Measurements from ENCODE around the gene RNF8. TPM values are rescaled to one million over a fixed set of nuclear protein-coding genes. Genes with fewer than 3 reads are reported as not detected.

RNF8 gene
- total and polyA plus RNA-seq, 2 donors (not counting 3 experiments of a cell fraction or from before 2014, with no cell fraction given): 16.6 to 27.3 TPM

- no peak overlapping the region for H3K4me3 ChIP-seq (replicated peaks in 1 of 3; ENCODE audit: insufficient read depth in 1 of 3, low read depth in 1 of 3, low read length in 3 of 3)
- FAIRE-seq: no peak
- no peak for DNase-seq (ENCODE audit: low read depth, low spot score)
- dilution Hi-C loops (cut with MboI; ENCODE audit: extremely low pct_ligation_motif_present, low sequenced_read_pairs) (no loop called here), intact Hi-C loops (cut with micrococcal nuclease) (no loop called here)
- TF ChIP-seq GATA2 (IDR thresholded peaks at IDR 0.05; ENCODE audit: insufficient read depth, insufficient read length, low read depth, low read length): no peak
- TF ChIP-seq MAX (IDR thresholded peaks at IDR 0.05; ENCODE audit: insufficient read depth, insufficient read length): no peak
- no peak for TF ChIP-seq POLR2AphosphoS5 (IDR thresholded peaks at IDR 0.05; ENCODE audit: insufficient read depth, low read depth, low read length)
- TF ChIP-seq CTCF (IDR thresholded peaks at IDR 0.05; ENCODE audit: extremely low read depth in 1 of 2, insufficient read depth in 1 of 2, low read depth in 1 of 2, low read length in 2 of 2): no peak
- TF ChIP-seq POLR2A (IDR thresholded peaks at IDR 0.05; ENCODE audit: low read depth, low read length): no peak
- TF ChIP-seq FOS (IDR thresholded peaks at IDR 0.05; ENCODE audit: borderline replicate concordance, insufficient read depth, low read length): no peak
- no peak for TF ChIP-seq JUN (IDR thresholded peaks at IDR 0.05; ENCODE audit: borderline replicate concordance, insufficient read depth, insufficient read length, low read depth)
- no peak for TF ChIP-seq EZH2 (IDR thresholded peaks at IDR 0.05; ENCODE audit: borderline replicate concordance, low read depth, low read length, severe bottlenecking)
- TF ChIP-seq MYC (IDR thresholded peaks at IDR 0.05; ENCODE audit: low read depth, low read length): no peak
- no peaks in the 10 kb centered on the region for H4K20me1 ChIP-seq (replicated peaks; ENCODE audit: control insufficient read depth, extremely low read depth, insufficient read depth, low read length)
- H3K27ac ChIP-seq (ENCODE audit: insufficient read depth, low read depth, low read length): no peak overlapping the region
- H2AFZ ChIP-seq (ENCODE audit: low read depth, low read length): no peak overlapping the region
- no peaks in the 10 kb centered on the region for H3K9me1 ChIP-seq (replicated peaks; ENCODE audit: control insufficient read depth, extremely low read depth, insufficient read depth, low read length)
- H3K79me2 ChIP-seq (ENCODE audit: control insufficient read depth, insufficient read depth, low read length): peaks cover 13% of the 10 kb centered on the region
- no TSS peak for BruUV-seq (replicated peaks)
- ChIA-PET CTCF (interaction anchor here (1.0 kb wide), 1 partner anchor 257 kb away, joined by 3 read pairs; no protein-coding TSS in a partner anchor), POLR2A (no interaction called here)
- peaks cover 0 to 7% of the 10 kb centered on the region in 2 experiments for H3K36me3 ChIP-seq (ENCODE audit: control insufficient read depth in 2 of 2, extremely low read depth in 1 of 2, insufficient read depth in 2 of 2, low read length in 2 of 2)
- no peak overlapping the region for H3K9ac ChIP-seq (replicated peaks; ENCODE audit: extremely low read depth, insufficient read depth, low read length)
- no peaks in the 10 kb centered on the region for H3K9me3 ChIP-seq (replicated peaks; ENCODE audit: control insufficient read depth, insufficient read depth, low read length)
- H3K27me3 ChIP-seq (ENCODE audit: control insufficient read depth in 2 of 2, insufficient read depth in 2 of 2, low read length in 2 of 2): no peaks in the 10 kb centered on the region
- no peak overlapping the region for H3K4me2 ChIP-seq (ENCODE audit: insufficient read depth, low read length)
- peaks cover 13% of the 10 kb centered on the region for H3K4me1 ChIP-seq (ENCODE audit: control insufficient read depth, extremely low read depth, insufficient read depth, low read length)
These were observed 81.6 kb downstream of the RNF8 start for GRCh38 chr6:37435373-37435772.
